ENCODE results near the gene POLR1A.

POLR1A gene

DNA sequence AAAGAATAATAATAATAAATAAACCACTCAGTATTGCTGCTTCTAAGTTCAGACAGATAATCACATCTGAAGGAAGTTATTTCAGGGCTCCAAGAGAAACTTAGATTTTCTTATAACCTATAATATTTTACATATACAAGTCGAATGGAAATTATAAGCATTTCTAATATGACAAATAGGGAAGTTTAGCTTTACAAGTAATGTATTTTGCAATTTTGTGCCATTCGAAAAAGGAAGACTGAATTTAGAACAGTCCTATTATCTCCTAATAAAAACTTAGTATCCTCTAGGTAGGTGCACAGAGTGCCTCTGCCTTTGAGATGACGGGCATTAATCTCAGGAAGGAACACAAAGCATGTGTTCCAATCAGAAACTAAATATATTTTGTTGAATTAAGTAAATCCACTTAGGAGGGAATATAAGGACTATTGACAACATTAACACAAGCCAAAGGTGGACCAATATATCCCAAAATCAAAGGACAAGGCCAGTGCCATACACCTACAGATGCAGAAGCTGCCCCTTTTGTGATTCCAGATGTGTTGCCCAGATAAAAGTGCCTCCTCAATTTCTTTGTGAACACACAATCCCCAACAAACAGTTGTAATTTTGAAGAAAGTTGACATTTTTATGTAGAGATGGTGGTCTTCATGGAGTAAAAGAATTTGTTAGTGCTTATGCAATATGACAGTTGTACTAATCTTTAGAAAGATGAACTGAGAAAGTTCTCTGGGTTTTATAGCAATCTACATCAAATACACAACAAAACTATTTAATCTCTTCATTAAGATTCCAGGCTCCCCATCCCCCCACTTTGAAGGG lies 37.0 kb upstream of the POLR1A start:
- H3K4me3 ChIP-seq (replicated peaks; ENCODE audit: low read depth, low read length), result no peak overlapping the region
- H3K36me3 ChIP-seq (ENCODE audit: control insufficient read depth, insufficient read depth, low read length), result peaks cover 26% of the 10 kb centered on the region
- no peak for DNase-seq (ENCODE audit: extremely low read depth, insufficient read length)
- no peak for TF ChIP-seq CTCF (IDR thresholded peaks at IDR 0.05; ENCODE audit: insufficient read depth, low read length, poor library complexity, severe bottlenecking)
- H3K27me3 ChIP-seq (replicated peaks; ENCODE audit: control insufficient read depth, insufficient read depth, low read length), result no peaks in the 10 kb centered on the region

GRCh38 chr2:86140969-86141392 lies 35.3 kb upstream of the POLR1A start:
- Histone ChIP-seq H3K4me3 (replicated peaks; ENCODE audit: low read depth, low read length) (no peak overlapping the region), H3K27me3 (replicated peaks; ENCODE audit: control insufficient read depth, insufficient read depth, low read length) (no peaks in the 10 kb centered on the region), H3K36me3 (ENCODE audit: control insufficient read depth, insufficient read depth, low read length) (peaks cover 27% of the 10 kb centered on the region)
- no peak for TF ChIP-seq CTCF (IDR thresholded peaks at IDR 0.05; ENCODE audit: insufficient read depth, low read length, poor library complexity, severe bottlenecking)
- DNase-seq (ENCODE audit: extremely low read depth, insufficient read length), result no peak

- H3K27me3 ChIP-seq (replicated peaks; ENCODE audit: control insufficient read depth, insufficient read depth, low read length), result no peaks in the 10 kb centered on the region
- H3K4me3 ChIP-seq (replicated peaks; ENCODE audit: low read depth, low read length), result no peak overlapping the region
- no peak for DNase-seq (ENCODE audit: extremely low read depth, insufficient read length)
- peaks cover 31% of the 10 kb centered on the region for H3K36me3 ChIP-seq (ENCODE audit: control insufficient read depth, insufficient read depth, low read length)
- no peak for TF ChIP-seq CTCF (IDR thresholded peaks at IDR 0.05; ENCODE audit: insufficient read depth, low read length, poor library complexity, severe bottlenecking)
Observed at GRCh38 chr2:86139981-86140380, 34.3 kb upstream of the POLR1A start.

- no peak for TF ChIP-seq CTCF (IDR thresholded peaks at IDR 0.05; ENCODE audit: insufficient read depth, low read length, poor library complexity, severe bottlenecking)
- Histone ChIP-seq H3K36me3 (ENCODE audit: control insufficient read depth, insufficient read depth, low read length) (peaks cover 34% of the 10 kb centered on the region), H3K4me3 (replicated peaks; ENCODE audit: low read depth, low read length) (no peak overlapping the region), H3K27me3 (replicated peaks; ENCODE audit: control insufficient read depth, insufficient read depth, low read length) (no peaks in the 10 kb centered on the region)
- DNase-seq (ENCODE audit: extremely low read depth, insufficient read length), result no peak
Observed at GRCh38 chr2:86138736-86139625, 33.3 kb upstream of the POLR1A start.

- no peak overlapping the region for H3K4me3 ChIP-seq (replicated peaks; ENCODE audit: low read depth, low read length)
- peaks cover 39% of the 10 kb centered on the region for H3K36me3 ChIP-seq (ENCODE audit: control insufficient read depth, insufficient read depth, low read length)
- H3K27me3 ChIP-seq (replicated peaks; ENCODE audit: control insufficient read depth, insufficient read depth, low read length), result no peaks in the 10 kb centered on the region
- no peak for TF ChIP-seq CTCF (IDR thresholded peaks at IDR 0.05; ENCODE audit: insufficient read depth, low read length, poor library complexity, severe bottlenecking)
- no peak for DNase-seq (ENCODE audit: extremely low read depth, insufficient read length)
Observed at GRCh38 chr2:86136141-86136540, 30.5 kb upstream of the POLR1A start.
